H9 (cell line): ENCODE data around the gene KCNMB2. TPM values are rescaled to one million over a fixed set of nuclear protein-coding genes. Genes with fewer than 3 reads are reported as not detected.
A peak's percentile ranks its signal among the peaks of the same experiment; 100 is the strongest.

Source experiments
- DNase-seq: peaks from one replicate; pipeline ENCODE4 v3.0.0-alpha.2; 2017
- H2AFZ ChIP-seq: one replicate; pipeline ENCODE4 v1.6.1; 2013; ENCODE audit warnings: mild to moderate bottlenecking, low read length, control low read depth, moderate library complexity
- H2AK5ac ChIP-seq: 2 replicates; pipeline ENCODE4 v1.6.1; 2013; ENCODE audit warnings: low read length, control low read depth, mixed read lengths; ENCODE audit not compliant: insufficient read length
- H2BK120ac ChIP-seq: one replicate; pipeline ENCODE4 v1.6.1; 2013; ENCODE audit warnings: low read depth, mild to moderate bottlenecking, low read length, control low read depth, inconsistent platforms; ENCODE audit not compliant: poor library complexity, severe bottlenecking
- H2BK12ac ChIP-seq: 2 replicates; pipeline ENCODE4 v1.6.1; 2013; ENCODE audit warnings: low read length, control low read depth, mixed read lengths, low read depth; ENCODE audit not compliant: insufficient read length
- H2BK15ac ChIP-seq: 2 replicates; pipeline ENCODE4 v1.6.1; 2013; ENCODE audit warnings: low read depth, low read length, control low read depth
- H2BK20ac ChIP-seq: one replicate; pipeline ENCODE4 v1.6.1; 2013; ENCODE audit warnings: low read depth, mild to moderate bottlenecking, low read length, control low read depth, inconsistent platforms; ENCODE audit not compliant: poor library complexity, severe bottlenecking
- H2BK5ac ChIP-seq: 2 replicates; pipeline ENCODE4 v1.6.1; 2013; ENCODE audit warnings: low read length, control low read depth, mixed read lengths; ENCODE audit not compliant: insufficient read length
- H3K14ac ChIP-seq: 2 replicates; pipeline ENCODE4 v1.6.1; 2013; ENCODE audit warnings: low read length, control low read depth; ENCODE audit not compliant: insufficient read depth
- H3K18ac ChIP-seq: 2 replicates; pipeline ENCODE4 v1.6.1; 2013; ENCODE audit warnings: low read depth, mild to moderate bottlenecking, mixed read lengths, low read length, control low read depth; ENCODE audit not compliant: insufficient read length
- H3K23ac ChIP-seq: 2 replicates; pipeline ENCODE4 v1.6.1; 2013; ENCODE audit warnings: low read length, control low read depth, mixed read lengths, low read depth; ENCODE audit not compliant: insufficient read length
- H3K23me2 ChIP-seq: 2 replicates; pipeline ENCODE4 v1.6.1; 2013; ENCODE audit warnings: low read depth, mild to moderate bottlenecking, mixed read lengths, low read length, control low read depth; ENCODE audit not compliant: insufficient read length, poor library complexity, severe bottlenecking
- H3K27ac ChIP-seq: 2 replicates; pipeline ENCODE4 v1.5.1; 2013; ENCODE audit warnings: low read length, control low read depth, mixed read lengths, low read depth; ENCODE audit not compliant: insufficient read length
- H3K27me3 ChIP-seq: 2 replicates; pipeline ENCODE4 v1.6.1; 2013; ENCODE audit warnings: low read length, control low read depth, inconsistent platforms; ENCODE audit not compliant: insufficient read depth
- H3K4ac ChIP-seq: 2 replicates; pipeline ENCODE4 v1.6.1; 2013; ENCODE audit warnings: low read depth, mild to moderate bottlenecking, control low read depth, inconsistent platforms, low read length, moderate library complexity
- H3K4me1 ChIP-seq: 2 replicates; pipeline ENCODE4 v1.6.1; 2013; ENCODE audit warnings: low read length, control low read depth, inconsistent platforms; ENCODE audit not compliant: insufficient read depth
- H3K4me2 ChIP-seq: 2 replicates; pipeline ENCODE4 v1.6.1; 2013; ENCODE audit warnings: low read length, control low read depth, mixed read lengths; ENCODE audit not compliant: insufficient read length, insufficient read depth
- H3K56ac ChIP-seq: 2 replicates; pipeline ENCODE4 v1.6.1; 2013; ENCODE audit warnings: low read depth, mild to moderate bottlenecking, mixed read lengths, low read length, control low read depth; ENCODE audit not compliant: insufficient read length
- H3K79me1 ChIP-seq: 2 replicates; pipeline ENCODE4 v1.6.1; 2013; ENCODE audit warnings: low read depth, mild to moderate bottlenecking, moderate library complexity, low read length, control low read depth, inconsistent platforms; ENCODE audit not compliant: insufficient read depth, poor library complexity, severe bottlenecking
- H3K79me2 ChIP-seq: 2 replicates; pipeline ENCODE4 v1.6.1; 2013; ENCODE audit warnings: low read length, control low read depth, inconsistent platforms; ENCODE audit not compliant: insufficient read depth
- H3K9ac ChIP-seq: 2 replicates; pipeline ENCODE4 v1.6.1; 2013; ENCODE audit warnings: low read length, control low read depth, mixed read lengths; ENCODE audit not compliant: insufficient read length; ENCODE audit errors: extremely low read depth
- H3K9me3 ChIP-seq: one replicate; pipeline ENCODE4 v1.6.1; 2013; ENCODE audit warnings: low read depth, low read length, inconsistent platforms; ENCODE audit not compliant: control insufficient read depth
- H3T11ph ChIP-seq: one replicate; pipeline ENCODE4 v1.6.1; 2013; ENCODE audit warnings: mild to moderate bottlenecking, low read length, control low read depth, inconsistent platforms
- H4K20me1 ChIP-seq: one replicate; pipeline ENCODE4 v1.6.1; 2013; ENCODE audit not compliant: control insufficient read depth, insufficient read length, insufficient read depth
- H4K5ac ChIP-seq: 2 replicates; pipeline ENCODE4 v1.6.1; 2013; ENCODE audit warnings: low read depth, mild to moderate bottlenecking, mixed read lengths, low read length, control low read depth; ENCODE audit not compliant: insufficient read length
- H4K8ac ChIP-seq: replicated peaks from 2 replicates; pipeline ENCODE4 v1.6.1; 2013; ENCODE audit warnings: low read length, control low read depth, mixed read lengths, low read depth; ENCODE audit not compliant: insufficient read length
- H4K91ac ChIP-seq: 2 replicates; pipeline ENCODE4 v1.6.1; 2013; ENCODE audit warnings: low read depth, mild to moderate bottlenecking, moderate library complexity, mixed read lengths, low read length, control low read depth; ENCODE audit not compliant: insufficient read length
- H3K27ac Mint-ChIP-seq, 3 experiments: 2 replicates in 2 of 3; 3 replicates in 1 of 3; pipeline ENCODE4 v1.8.0; 2020 to 2021; ENCODE audit warnings: mixed read lengths in 3 of 3, mild to moderate bottlenecking in 1 of 3, moderate library complexity in 1 of 3
- H3K27me3 Mint-ChIP-seq: 2 replicates; pipeline ENCODE4 v1.8.0; 2021; ENCODE audit warnings: low read depth, mild to moderate bottlenecking, moderate library complexity, mixed read lengths
- H3K36me3 Mint-ChIP-seq, 3 experiments: 2 replicates in 2 of 3; 3 replicates in 1 of 3; pipeline ENCODE4 v1.8.0; 2020 to 2021; ENCODE audit warnings: low read depth in 3 of 3, mixed read lengths in 3 of 3; ENCODE audit not compliant: insufficient read depth in 1 of 3
- H3K4me1 Mint-ChIP-seq, 2 experiments: 2 replicates each; pipeline ENCODE4 v1.8.0; 2020; ENCODE audit warnings: mixed read lengths in 2 of 2
- H3K4me3 Mint-ChIP-seq, 2 experiments: 2 replicates in 1 of 2; 3 replicates in 1 of 2; pipeline ENCODE4 v1.8.0; 2020 to 2021; ENCODE audit warnings: mild to moderate bottlenecking in 2 of 2, mixed read lengths in 2 of 2, moderate library complexity in 1 of 2
- H3K9me3 Mint-ChIP-seq, 2 experiments: 2 replicates in 1 of 2; 3 replicates in 1 of 2; pipeline ENCODE4 v1.8.0; 2020; ENCODE audit warnings: mild to moderate bottlenecking in 2 of 2, mixed read lengths in 2 of 2, moderate library complexity in 1 of 2
- CTCF ChIP-seq: fragments of 200-600 bp; sonication (generic); conservative IDR thresholded peaks from 3 replicates; pipeline ENCODE4 v1.8.0; 2021; ENCODE audit warnings: antibody characterized with exemption, mild to moderate bottlenecking
- WGBS: extraction: QIAGEN DNeasy Blood & Tissue Kit; methylation state at CpG from one replicate; pipeline ENCODE4 v1.1.7; 2013; ENCODE audit warnings: missing lambda C conversion rate, low lambda C conversion rate, mixed read lengths; ENCODE audit not compliant: insufficient read length; ENCODE audit errors: extremely low coverage; 5-methylcytosine and 5-hydroxymethylcytosine counted together
- total RNA-seq: library from RNA; stranded (reverse); gene quantifications from 2 replicates; pipeline ENCODE4 v1.2.1, GENCODE V29; 2021

Gene KCNMB2
- total RNA-seq, 1 experiment from 2014 or later, result not detected

GRCh38 chr3:178805741-178806140 lies 269.5 kb downstream of the KCNMB2 start:
- H3K36me3 Mint-ChIP-seq, result no peaks in the 10 kb centered on the region
- Histone ChIP-seq H2BK20ac (no peak overlapping the region), H3K27ac (no peak overlapping the region), H3K27me3 (no peaks in the 10 kb centered on the region), H3K56ac (no peak overlapping the region), H2BK5ac (no peak overlapping the region), H3K9ac (no peak overlapping the region), H3K79me2 (no peaks in the 10 kb centered on the region; the same call in 1 of the 2 replicates), H3T11ph (no peak overlapping the region), H3K9me3 (no peaks in the 10 kb centered on the region), H4K91ac (no peak overlapping the region), H3K14ac (no peak overlapping the region), H2AK5ac (no peak overlapping the region), H3K4me1 (peaks cover 2% of the 10 kb centered on the region; the same call in 1 of the 2 replicates), H3K23me2 (no peaks in the 10 kb centered on the region), H2AFZ (no peak overlapping the region), H3K18ac (no peak overlapping the region), H4K8ac (no peak overlapping the region), H4K5ac (no peak overlapping the region), H3K4ac (no peak overlapping the region), H4K20me1 (no peaks in the 10 kb centered on the region), H3K79me1 (no peaks in the 10 kb centered on the region), H2BK15ac (no peak overlapping the region), H2BK120ac (no peak overlapping the region), H2BK12ac (no peak overlapping the region), H3K23ac (peak overlapping the region; percentile 69), H3K4me2 (no peak overlapping the region)
- H3K9me3 Mint-ChIP-seq, result no peaks in the 10 kb centered on the region
- no peak overlapping the region for H3K4me3 Mint-ChIP-seq
- TF ChIP-seq CTCF, result no peak
- H3K27ac Mint-ChIP-seq, result no peak overlapping the region
- DNase-seq, result no peak
- WGBS, result no CpG with 5 or more reads among the region's 7 CpGs
- H3K27me3 Mint-ChIP-seq, result no peaks in the 10 kb centered on the region
- peaks cover 8 to 14% of the 10 kb centered on the region in 2 experiments for H3K4me1 Mint-ChIP-seq
